Measurements from ENCODE around the gene MEGF9. TPM values are rescaled to one million over a fixed set of nuclear protein-coding genes. Genes with fewer than 3 reads are reported as not detected.

MEGF9 gene
- total RNA-seq, result 15.8 and 23.2 TPM in 2 replicates

DNA sequence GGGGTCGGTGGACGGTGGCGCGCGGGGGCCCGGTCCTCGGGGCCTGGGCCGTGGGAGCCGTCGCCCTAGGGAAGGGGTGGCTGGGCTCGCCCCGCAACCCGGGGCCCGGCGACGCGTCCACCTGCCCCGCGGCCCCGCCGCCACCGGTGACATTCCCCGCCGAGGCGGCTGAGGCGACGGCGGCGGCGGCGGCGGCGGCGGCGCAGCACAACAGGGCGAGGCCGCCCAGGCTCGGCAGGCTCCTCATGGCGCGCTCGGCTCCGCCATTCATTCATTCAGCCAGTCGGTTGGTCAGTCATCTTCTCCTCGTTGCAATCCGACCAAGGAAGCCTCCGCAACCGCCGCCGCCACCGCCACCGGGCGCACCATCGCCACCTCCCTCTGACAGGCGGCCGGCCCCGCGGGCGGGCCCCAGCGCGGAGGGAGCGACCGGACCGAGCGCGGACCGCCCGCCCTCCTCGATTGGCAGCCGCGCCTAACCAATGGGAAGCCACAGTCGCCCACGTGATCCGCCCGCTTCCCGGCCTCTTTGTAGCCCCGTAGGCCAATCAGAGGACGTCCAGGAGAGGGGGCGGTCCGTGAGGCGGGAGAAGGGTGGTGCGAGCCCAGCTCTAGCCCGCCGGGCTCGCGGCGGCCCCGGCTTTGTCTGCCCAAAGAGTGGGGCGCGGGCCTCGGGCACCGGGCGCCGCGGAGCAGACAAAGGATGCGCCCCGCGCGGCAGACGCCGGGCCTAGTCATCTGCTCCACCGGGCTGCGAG, at the start of gene MEGF9:
Gene MEGF9 (minus strand): TSS at position 383 of the 758 bp plus-strand sequence. CDS start 112 bp downstream, at position 271.

DNA sequence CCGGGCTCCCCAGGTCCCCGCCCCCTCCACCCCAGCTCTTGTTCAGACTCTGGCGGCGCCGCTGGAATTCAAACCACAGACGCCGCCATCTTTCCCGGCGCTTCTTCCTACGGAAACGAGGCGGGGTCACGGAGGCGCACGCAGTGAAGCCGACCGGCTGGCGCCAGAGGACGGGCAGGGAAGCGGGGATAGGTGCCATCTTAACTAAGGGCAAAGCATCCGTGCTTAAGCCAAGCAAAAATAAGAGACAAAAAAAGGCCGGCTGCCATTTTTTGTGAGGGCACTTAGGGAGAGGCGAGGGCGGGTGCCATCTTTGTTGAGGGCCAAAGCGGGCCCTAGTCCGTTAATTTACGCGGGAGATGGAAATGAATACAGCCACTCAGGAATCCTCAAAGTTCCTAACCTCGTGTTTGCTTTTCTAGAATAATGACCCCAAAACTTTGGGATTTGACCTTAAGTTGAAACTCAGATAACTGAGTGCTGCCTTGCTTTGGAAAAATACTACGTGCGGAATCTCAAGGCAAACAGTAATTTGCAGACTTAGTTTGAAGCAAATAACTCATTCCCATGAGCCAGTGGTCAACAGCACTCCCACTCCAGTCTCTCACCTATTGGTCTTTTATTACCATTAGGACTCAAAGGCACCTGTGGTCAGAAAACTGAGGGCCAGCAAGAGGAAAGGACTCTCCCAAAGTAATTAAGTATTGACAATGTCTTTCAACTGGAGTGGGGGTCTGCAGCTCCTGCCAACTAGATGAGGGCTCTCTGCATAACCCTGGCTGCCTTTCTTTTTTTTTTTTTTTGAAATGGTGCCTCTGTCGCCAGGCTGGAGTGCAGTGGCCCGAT, 134.0 kb downstream of the MEGF9 start, which contains the start of gene CDK5RAP2:
Gene CDK5RAP2 (minus strand): TSS at position 117 of the 846 bp plus-strand sequence. CDS start 189 bp downstream, outside the sequence.

Other genes starting within 250 kb of the MEGF9 start
- gene CDK5RAP2, start 134.3 kb downstream of the MEGF9 start, total RNA-seq, result 45.5 and 67.0 TPM in 2 replicates
- 41.7 and 43.8 TPM in 2 replicates for gene FBXW2, start 78.9 kb upstream of the MEGF9 start, total RNA-seq
- gene PSMD5, start 128.5 kb upstream of the MEGF9 start, total RNA-seq, result 27.3 and 35.1 TPM in 2 replicates
- 28.2 and 31.9 TPM in 2 replicates for gene PHF19, start 162.7 kb upstream of the MEGF9 start, total RNA-seq
- 9.3 and 13.3 TPM in 2 replicates for gene TRAF1, start 212.3 kb upstream of the MEGF9 start, total RNA-seq

Data from smooth muscle cell of the pulmonary artery (primary cell).